ENCODE results near the gene TOP3A. TPM values are rescaled to one million over a fixed set of nuclear protein-coding genes. Genes with fewer than 3 reads are reported as not detected.
"Not testable (repeated sequence)": the region's sequence is repeated elsewhere in the genome, so short reads cannot be mapped to it uniquely, and the experiment has no call there.

The TOP3A gene
- total RNA-seq, 1 experiment from 2014 or later: 68.7 TPM

GRCh38 chr17:18339933-18340332, 25.1 kb upstream of the TOP3A start:
- Histone ChIP-seq H3K56ac (ENCODE audit: insufficient read length, low read depth, low read length) (no peak overlapping the region), H3K4me1 (ENCODE audit: insufficient read depth, low read length) (no peaks in the 10 kb centered on the region), H3K27ac (ENCODE audit: insufficient read length, low read depth, low read length) (no peak overlapping the region), H3T11ph (ENCODE audit: low read length) (no peak overlapping the region), H4K91ac (ENCODE audit: insufficient read length, low read depth, low read length) (no peak overlapping the region), H4K5ac (ENCODE audit: insufficient read length, low read depth, low read length) (no peak overlapping the region), H3K14ac (ENCODE audit: insufficient read depth, low read length) (no peak overlapping the region), H2BK5ac (ENCODE audit: insufficient read length, low read length) (no peak overlapping the region), H3K23me2 (ENCODE audit: insufficient read length, low read depth, low read length, poor library complexity, severe bottlenecking) (no peaks in the 10 kb centered on the region), H3K79me1 (ENCODE audit: insufficient read depth, low read depth, low read length, poor library complexity, severe bottlenecking) (no peaks in the 10 kb centered on the region), H2BK15ac (ENCODE audit: low read depth, low read length) (no peak overlapping the region), H3K4me2 (ENCODE audit: insufficient read depth, insufficient read length, low read length) (no peak overlapping the region), H4K8ac (replicated peaks; ENCODE audit: insufficient read length, low read depth, low read length) (no peak overlapping the region), H2BK120ac (ENCODE audit: low read depth, low read length, poor library complexity, severe bottlenecking) (no peak overlapping the region), H2AFZ (ENCODE audit: low read length) (no peak overlapping the region), H3K23ac (ENCODE audit: insufficient read length, low read depth, low read length) (no peak overlapping the region), H3K27me3 (ENCODE audit: insufficient read depth, low read length) (no peaks in the 10 kb centered on the region), H3K9ac (ENCODE audit: extremely low read depth, insufficient read length, low read length) (no peak overlapping the region), H3K18ac (ENCODE audit: insufficient read length, low read depth, low read length) (no peak overlapping the region), H2BK12ac (ENCODE audit: insufficient read length, low read depth, low read length) (no peak overlapping the region), H4K20me1 (ENCODE audit: control insufficient read depth, insufficient read depth, insufficient read length) (no peaks in the 10 kb centered on the region), H3K79me2 (ENCODE audit: insufficient read depth, low read length) (no peaks in the 10 kb centered on the region), H3K9me3 (ENCODE audit: control insufficient read depth, low read depth, low read length) (no peaks in the 10 kb centered on the region), H3K4ac (ENCODE audit: low read depth, low read length) (no peak overlapping the region), H2AK5ac (ENCODE audit: insufficient read length, low read length) (no peak overlapping the region), H2BK20ac (ENCODE audit: low read depth, low read length, poor library complexity, severe bottlenecking) (no peak overlapping the region)
- Mint-ChIP-seq H3K27ac (no peak overlapping the region), H3K4me1 (no peaks in the 10 kb centered on the region), H3K27me3 (ENCODE audit: low read depth) (no peaks in the 10 kb centered on the region), H3K36me3 (ENCODE audit: insufficient read depth in 1 of 3, low read depth in 3 of 3) (peaks cover 71 to 90% (median 89%) of the 10 kb centered on the region in 3 experiments), H3K9me3 (peaks cover 8 to 12% of the 10 kb centered on the region in 2 experiments; a peak in 4 of 5 replicates), H3K4me3 (no peak overlapping the region)
- no peak for DNase-seq
- no peak for TF ChIP-seq CTCF (conservative IDR thresholded peaks at IDR 0.05)
- no CpG with 5 or more reads among the region's 13 CpGs for WGBS (ENCODE audit: extremely low coverage, insufficient read length, low lambda C conversion rate)

GRCh38 chr17:18338158-18338557, 23.4 kb upstream of the TOP3A start:
- not testable (repeated sequence) for H4K5ac ChIP-seq (ENCODE audit: insufficient read length, low read depth, low read length); H3K4me3 Mint-ChIP-seq

More at GRCh38 chr17:18338158-18338557, 23.4 kb upstream of the TOP3A start:
- H4K91ac ChIP-seq (ENCODE audit: insufficient read length, low read depth, low read length); H2AFZ ChIP-seq (ENCODE audit: low read length); H3K4me1 ChIP-seq (ENCODE audit: insufficient read depth, low read length); H2AK5ac ChIP-seq (ENCODE audit: insufficient read length, low read length); H2BK12ac ChIP-seq (ENCODE audit: insufficient read length, low read depth, low read length); H3K23ac ChIP-seq (ENCODE audit: insufficient read length, low read depth, low read length); H3K4me2 ChIP-seq (ENCODE audit: insufficient read depth, insufficient read length, low read length); H3K27me3 Mint-ChIP-seq (ENCODE audit: low read depth); H3K27ac Mint-ChIP-seq; H4K20me1 ChIP-seq (ENCODE audit: control insufficient read depth, insufficient read depth, insufficient read length); H2BK120ac ChIP-seq (ENCODE audit: low read depth, low read length, poor library complexity, severe bottlenecking); H3K14ac ChIP-seq (ENCODE audit: insufficient read depth, low read length); H3K4me1 Mint-ChIP-seq; H3K79me1 ChIP-seq (ENCODE audit: insufficient read depth, low read depth, low read length, poor library complexity, severe bottlenecking); H3K4ac ChIP-seq (ENCODE audit: low read depth, low read length); H2BK20ac ChIP-seq (ENCODE audit: low read depth, low read length, poor library complexity, severe bottlenecking); H3K23me2 ChIP-seq (ENCODE audit: insufficient read length, low read depth, low read length, poor library complexity, severe bottlenecking); H3K18ac ChIP-seq (ENCODE audit: insufficient read length, low read depth, low read length); H3K27me3 ChIP-seq (ENCODE audit: insufficient read depth, low read length); H4K8ac ChIP-seq (replicated peaks; ENCODE audit: insufficient read length, low read depth, low read length); H3T11ph ChIP-seq (ENCODE audit: low read length); H2BK5ac ChIP-seq (ENCODE audit: insufficient read length, low read length); H3K56ac ChIP-seq (ENCODE audit: insufficient read length, low read depth, low read length); DNase-seq; H3K9ac ChIP-seq (ENCODE audit: extremely low read depth, insufficient read length, low read length); H2BK15ac ChIP-seq (ENCODE audit: low read depth, low read length); H3K27ac ChIP-seq (ENCODE audit: insufficient read length, low read depth, low read length); H3K79me2 ChIP-seq (ENCODE audit: insufficient read depth, low read length); H3K9me3 ChIP-seq (ENCODE audit: control insufficient read depth, low read depth, low read length): not testable (repeated sequence)
- Mint-ChIP-seq H3K36me3 (ENCODE audit: insufficient read depth in 1 of 3, low read depth in 3 of 3) (peaks cover 76 to 85% (median 85%) of the 10 kb centered on the region in 3 experiments), H3K9me3 (peaks cover 8 to 12% of the 10 kb centered on the region in 2 experiments; a peak in 4 of 5 replicates)
- WGBS (ENCODE audit: extremely low coverage, insufficient read length, low lambda C conversion rate): no CpG with 5 or more reads among the region's 25 CpGs
